Tibial nerve (tissue), 4 donors: ENCODE results near the gene SMAD3.

Experiments
- EP300 ChIP-seq, 2 donors: sonication (generic); formaldehyde crosslinking; IDR thresholded peaks; one replicate each; pipeline ENCODE4 v1.6.1; 2017; ENCODE audit warnings: antibody characterized with exemption in 2 of 2, mild to moderate bottlenecking in 1 of 2
- POLR2A ChIP-seq, 2 donors: fragments of 450-650 bp; IDR thresholded peaks; one replicate each; pipeline ENCODE4 v1.6.1; 2017; ENCODE audit warnings: antibody characterized with exemption in 2 of 2, mild to moderate bottlenecking in 2 of 2, moderate library complexity in 2 of 2
- TF ChIP-seq, protein P1 (sequence below), 5 experiments: fragments of 200-600 bp in 3 of 5; fragments of 450-650 bp in 2 of 5; sonication (generic) in 3 of 5; IDR thresholded peaks; one replicate each; pipeline ENCODE4 v1.5.1; 2016 to 2019; ENCODE audit warnings: antibody characterized with exemption in 5 of 5, mild to moderate bottlenecking in 3 of 5, moderate library complexity in 2 of 5

DNA sequence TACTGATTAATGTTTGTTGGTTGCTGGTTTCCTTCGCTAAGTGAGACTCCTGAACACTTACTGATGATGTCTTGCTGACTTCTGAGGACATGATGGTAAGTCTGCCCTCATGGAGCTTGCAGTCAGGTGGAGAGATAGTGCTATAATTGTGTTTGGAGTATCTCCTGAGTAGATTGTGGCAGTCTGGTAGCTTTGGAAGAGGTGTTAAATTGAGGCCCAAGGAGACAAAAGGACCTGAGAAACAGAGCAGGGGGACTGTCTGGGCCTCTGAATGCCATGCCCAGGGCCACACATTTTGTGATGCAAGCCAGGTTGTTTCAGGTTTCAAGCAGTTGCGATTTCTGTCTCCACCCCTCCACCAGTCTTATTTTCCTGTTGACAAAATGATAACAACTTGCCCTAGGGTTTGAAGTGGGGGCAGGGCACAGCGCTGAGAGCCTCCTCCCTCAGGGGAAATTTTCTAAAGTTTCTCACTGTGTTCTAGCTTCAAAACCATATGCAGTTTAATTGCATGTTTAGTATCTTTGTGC, 16.7 kb downstream of the SMAD3 start:
- TF ChIP-seq, protein P1, sequence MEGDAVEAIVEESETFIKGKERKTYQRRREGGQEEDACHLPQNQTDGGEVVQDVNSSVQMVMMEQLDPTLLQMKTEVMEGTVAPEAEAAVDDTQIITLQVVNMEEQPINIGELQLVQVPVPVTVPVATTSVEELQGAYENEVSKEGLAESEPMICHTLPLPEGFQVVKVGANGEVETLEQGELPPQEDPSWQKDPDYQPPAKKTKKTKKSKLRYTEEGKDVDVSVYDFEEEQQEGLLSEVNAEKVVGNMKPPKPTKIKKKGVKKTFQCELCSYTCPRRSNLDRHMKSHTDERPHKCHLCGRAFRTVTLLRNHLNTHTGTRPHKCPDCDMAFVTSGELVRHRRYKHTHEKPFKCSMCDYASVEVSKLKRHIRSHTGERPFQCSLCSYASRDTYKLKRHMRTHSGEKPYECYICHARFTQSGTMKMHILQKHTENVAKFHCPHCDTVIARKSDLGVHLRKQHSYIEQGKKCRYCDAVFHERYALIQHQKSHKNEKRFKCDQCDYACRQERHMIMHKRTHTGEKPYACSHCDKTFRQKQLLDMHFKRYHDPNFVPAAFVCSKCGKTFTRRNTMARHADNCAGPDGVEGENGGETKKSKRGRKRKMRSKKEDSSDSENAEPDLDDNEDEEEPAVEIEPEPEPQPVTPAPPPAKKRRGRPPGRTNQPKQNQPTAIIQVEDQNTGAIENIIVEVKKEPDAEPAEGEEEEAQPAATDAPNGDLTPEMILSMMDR (IDR thresholded peaks at IDR 0.05): no peak
- no peak for TF ChIP-seq POLR2A (IDR thresholded peaks at IDR 0.05)
- TF ChIP-seq EP300 (IDR thresholded peaks at IDR 0.05): no peak
